ENCODE measurements around the gene BCAS3.

DNA sequence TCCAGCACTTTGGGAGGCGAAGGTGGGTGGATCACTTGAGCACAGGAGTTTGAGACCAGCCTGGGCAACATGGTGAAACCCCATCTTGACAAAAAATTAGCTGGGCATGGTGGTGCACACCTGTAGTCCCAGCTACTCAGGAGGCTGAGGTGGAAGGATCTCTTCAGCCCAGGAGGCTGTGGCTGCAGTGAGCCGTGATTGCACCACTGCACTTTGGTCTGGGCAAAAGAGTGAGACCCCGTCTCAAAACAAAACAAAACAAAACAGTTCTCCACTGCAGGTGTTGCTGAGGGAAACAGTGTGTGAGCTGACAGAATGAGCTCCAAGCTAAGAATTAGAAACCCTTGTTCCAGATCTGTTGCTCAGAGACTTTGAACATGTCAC lies 686.8 kb downstream of the BCAS3 start:
- TF ChIP-seq TEAD4 (IDR thresholded peaks at IDR 0.05) = no peak
- TF ChIP-seq MAX (IDR thresholded peaks at IDR 0.05) = no peak
- no peak for TF ChIP-seq EP300 (IDR thresholded peaks at IDR 0.05; ENCODE audit: borderline replicate concordance)
- no peak for TF ChIP-seq TAF1 (IDR thresholded peaks at IDR 0.05; ENCODE audit: low read depth)
- no peak for TF ChIP-seq TCF12 (IDR thresholded peaks at IDR 0.05; ENCODE audit: low read depth)
- TF ChIP-seq REST (IDR thresholded peaks at IDR 0.05; ENCODE audit: low read depth) = no peak
- no peak for TF ChIP-seq EGR1 (IDR thresholded peaks at IDR 0.05)

Measured in Ishikawa (cell line).